Stimulated activated effector memory CD8-positive, alpha-beta T cell treated with anti-CD3 and anti-CD28 coated beads, Interleukin-12 subunit alpha, Interleukin-12 subunit beta, amount 100 ng/mL, for 72 hours (primary cell): ENCODE data around the gene ENTR1.

Source experiments
- ATAC-seq: fragments of 150-1000 bp; cut with Tn5 transposase; 2 replicates; pipeline ENCODE4 v1.10.0; 2021
- DNase-seq, 2 donors: peaks; one replicate each; pipeline ENCODE4 v3.0.0; 2021 to 2022; ENCODE audit warnings: low spot score in 2 of 2
- H3K27ac Mint-ChIP-seq: one replicate; pipeline ENCODE4 v1.8.0; 2022; ENCODE audit warnings: mild to moderate bottlenecking, mixed read lengths
- H3K36me3 Mint-ChIP-seq: one replicate; pipeline ENCODE4 v1.8.0; 2022; ENCODE audit warnings: mild to moderate bottlenecking, mixed read lengths
- H3K4me1 Mint-ChIP-seq: one replicate; pipeline ENCODE4 v1.8.0; 2022; ENCODE audit warnings: mixed read lengths
- H3K4me3 Mint-ChIP-seq: one replicate; pipeline ENCODE4 v1.8.0; 2022; ENCODE audit warnings: mild to moderate bottlenecking, mixed read lengths
- H3K9me3 Mint-ChIP-seq: one replicate; pipeline ENCODE4 v1.8.0; 2022; ENCODE audit warnings: mixed read lengths

Gene ENTR1

DNA sequence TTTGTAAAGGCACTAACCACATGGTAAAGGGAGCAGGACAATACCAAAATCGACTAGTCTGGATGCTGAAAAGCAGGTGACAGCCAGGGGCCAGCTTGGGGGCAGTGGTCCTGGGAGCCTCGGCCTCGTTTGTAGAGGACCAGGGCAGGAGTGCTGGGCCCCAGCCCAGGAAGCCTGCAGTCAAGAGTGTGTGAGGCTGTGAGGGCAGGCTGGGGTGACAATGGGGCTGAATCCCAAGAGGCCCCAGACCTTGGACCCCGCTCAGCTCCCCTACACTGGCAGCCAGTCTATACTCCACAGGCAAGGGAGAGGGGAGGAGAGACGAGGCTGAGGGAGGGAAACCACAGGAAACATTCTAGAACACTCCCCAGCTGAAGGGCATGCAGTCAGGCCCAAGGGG is 31.9 kb upstream of the ENTR1 start:
- H3K9me3 Mint-ChIP-seq: no peaks in the 10 kb centered on the region
- peaks cover 73% of the 10 kb centered on the region for H3K36me3 Mint-ChIP-seq

DNA sequence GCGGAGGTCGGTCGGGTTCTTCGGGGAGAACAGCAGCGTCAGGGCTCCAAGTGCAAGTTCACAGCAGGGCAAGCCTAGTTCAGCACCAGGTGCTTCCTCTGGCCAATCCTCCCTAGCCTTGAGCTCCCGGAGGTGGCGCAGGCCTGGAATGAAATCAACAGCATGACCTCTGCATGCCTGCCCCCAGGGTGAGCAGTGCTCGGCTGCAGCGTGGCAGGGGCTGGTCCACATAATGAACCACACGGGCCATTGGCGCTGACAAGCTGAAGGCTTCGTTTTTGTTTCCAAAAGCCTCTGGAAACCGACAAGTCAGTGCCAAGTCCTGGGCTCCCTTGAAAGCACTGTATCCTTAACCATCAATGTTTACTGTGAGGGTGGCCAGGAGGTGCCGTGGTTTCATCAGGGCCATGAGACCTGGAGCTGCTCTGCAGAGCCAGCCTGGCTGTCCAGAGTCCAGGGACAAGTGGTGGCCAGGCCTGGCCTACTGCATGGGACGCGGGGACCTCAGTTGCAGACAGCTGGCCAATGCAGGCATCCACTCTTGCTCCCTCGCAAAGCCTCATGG is 31.3 kb upstream of the ENTR1 start:
- DNase-seq (no peak), ATAC-seq (no peak)
- no peak overlapping the region for H3K4me3 Mint-ChIP-seq
- peaks cover 68% of the 10 kb centered on the region for H3K36me3 Mint-ChIP-seq
- no peaks in the 10 kb centered on the region for H3K9me3 Mint-ChIP-seq
- H3K4me1 Mint-ChIP-seq: peaks cover 9% of the 10 kb centered on the region
- no peak overlapping the region for H3K27ac Mint-ChIP-seq

More for the DNA sequence above, 31.9 kb upstream of the ENTR1 start:
- Mint-ChIP-seq H3K4me3 (no peak overlapping the region), H3K4me1 (peaks cover 4% of the 10 kb centered on the region), H3K27ac (no peak overlapping the region)
- no peak for ATAC-seq
- DNase-seq: no peak

DNA sequence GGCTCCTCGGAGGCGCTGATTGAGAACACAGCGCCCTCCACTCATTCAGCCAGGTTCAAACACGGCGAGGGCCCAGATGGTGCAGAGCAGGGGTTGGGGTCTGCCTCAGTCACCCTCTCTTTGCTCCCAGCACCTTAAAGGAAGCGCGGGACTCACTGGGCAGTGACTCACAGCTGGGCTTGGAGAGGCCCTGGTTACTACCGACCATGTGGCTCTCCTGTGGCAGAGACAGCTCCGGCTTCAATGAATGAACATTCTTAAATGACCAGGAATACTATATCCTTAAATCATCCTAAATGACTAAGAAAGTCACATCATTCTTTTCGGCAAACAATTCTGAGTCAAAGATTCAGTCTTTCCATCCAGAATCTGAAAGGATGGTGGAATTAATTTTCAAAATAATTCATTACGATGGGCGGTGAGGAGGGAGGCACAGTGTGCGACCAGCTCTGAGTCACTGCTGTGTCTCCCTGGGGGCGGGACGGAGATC is 30.8 kb upstream of the ENTR1 start:
- DNase-seq: no peak
- H3K4me1 Mint-ChIP-seq: peaks cover 14% of the 10 kb centered on the region

GRCh38 chr9:136439481-136440408 is 29.3 kb upstream of the ENTR1 start, which contains the start of gene INPP5E:
Gene INPP5E (minus strand): TSS chr9:136439845. CDS start chr9:136439419, 426 bp downstream.
- H3K4me1 Mint-ChIP-seq: peaks cover 25% of the 10 kb centered on the region
- peaks cover 53% of the 10 kb centered on the region for H3K36me3 Mint-ChIP-seq
- DNase-seq (peak; percentile 95 to 98), ATAC-seq (peak; percentile 88)
- H3K9me3 Mint-ChIP-seq: no peaks in the 10 kb centered on the region
- H3K4me3 Mint-ChIP-seq: peak within 1 kb of the TSS; percentile 79
- H3K27ac Mint-ChIP-seq: peak within 1 kb of the TSS; percentile 70

More for the DNA sequence above, 30.8 kb upstream of the ENTR1 start:
- H3K4me3 Mint-ChIP-seq: no peak overlapping the region
- peaks cover 63% of the 10 kb centered on the region for H3K36me3 Mint-ChIP-seq
- ATAC-seq: no peak
- H3K9me3 Mint-ChIP-seq: no peaks in the 10 kb centered on the region
- no peak overlapping the region for H3K27ac Mint-ChIP-seq

GRCh38 chr9:136438548-136439480 is 28.4 kb upstream of the ENTR1 start:
- Mint-ChIP-seq H3K9me3 (no peaks in the 10 kb centered on the region), H3K4me3 (peak overlapping the region; percentile 79), H3K27ac (peak overlapping the region; percentile 70), H3K36me3 (peaks cover 44% of the 10 kb centered on the region), H3K4me1 (peaks cover 25% of the 10 kb centered on the region)
- ATAC-seq (peak; percentile 81), DNase-seq (peak; percentile 51 to 85)

DNA sequence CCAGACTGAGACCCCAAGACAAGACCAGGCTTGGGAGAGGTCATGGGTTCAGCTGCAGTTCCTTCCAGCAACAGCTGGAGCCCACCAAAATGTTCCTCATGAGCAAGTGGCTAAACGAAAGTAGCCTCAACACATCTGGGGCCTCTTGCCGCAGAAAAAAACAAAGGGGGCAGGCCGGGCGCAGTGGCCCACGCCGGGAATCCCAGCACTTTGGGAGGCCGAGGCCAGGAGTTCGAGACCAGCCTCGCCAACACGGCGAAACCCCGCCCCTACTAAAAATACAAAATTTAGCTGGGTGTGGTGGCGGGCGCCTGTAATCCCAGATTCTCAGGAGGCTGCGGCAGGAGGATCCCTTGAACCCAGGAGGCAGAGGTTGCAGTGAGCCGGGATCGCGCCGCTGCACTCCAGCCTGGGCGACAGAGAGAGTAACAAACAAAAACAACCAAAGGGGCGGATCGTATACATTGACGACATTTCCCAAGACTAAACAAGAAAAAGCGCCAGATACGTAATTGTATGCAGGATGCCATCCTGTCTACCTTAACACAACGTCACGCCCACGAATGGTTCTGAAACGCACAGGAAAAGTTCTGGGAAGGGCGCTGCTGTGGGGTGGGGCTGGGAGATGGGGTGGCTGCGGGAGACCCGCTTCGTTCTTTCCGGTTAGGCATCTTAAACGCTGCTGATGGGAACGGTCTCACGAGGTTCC is 27.6 kb upstream of the ENTR1 start:
- peak overlapping the region; percentile 79 for H3K4me3 Mint-ChIP-seq
- no peak for DNase-seq
- peaks cover 36% of the 10 kb centered on the region for H3K36me3 Mint-ChIP-seq
- peak overlapping the region; percentile 70 for H3K27ac Mint-ChIP-seq
- no peaks in the 10 kb centered on the region for H3K9me3 Mint-ChIP-seq
- no peak for ATAC-seq
- peaks cover 25% of the 10 kb centered on the region for H3K4me1 Mint-ChIP-seq

GRCh38 chr9:136437430-136437829 is 27.0 kb upstream of the ENTR1 start:
- peak overlapping the region; percentile 79 for H3K4me3 Mint-ChIP-seq
- ATAC-seq (no peak), DNase-seq (no peak)
- H3K9me3 Mint-ChIP-seq: no peaks in the 10 kb centered on the region
- peak overlapping the region; percentile 80 for H3K27ac Mint-ChIP-seq
- H3K36me3 Mint-ChIP-seq: peaks cover 30% of the 10 kb centered on the region
- H3K4me1 Mint-ChIP-seq: peaks cover 25% of the 10 kb centered on the region

DNA sequence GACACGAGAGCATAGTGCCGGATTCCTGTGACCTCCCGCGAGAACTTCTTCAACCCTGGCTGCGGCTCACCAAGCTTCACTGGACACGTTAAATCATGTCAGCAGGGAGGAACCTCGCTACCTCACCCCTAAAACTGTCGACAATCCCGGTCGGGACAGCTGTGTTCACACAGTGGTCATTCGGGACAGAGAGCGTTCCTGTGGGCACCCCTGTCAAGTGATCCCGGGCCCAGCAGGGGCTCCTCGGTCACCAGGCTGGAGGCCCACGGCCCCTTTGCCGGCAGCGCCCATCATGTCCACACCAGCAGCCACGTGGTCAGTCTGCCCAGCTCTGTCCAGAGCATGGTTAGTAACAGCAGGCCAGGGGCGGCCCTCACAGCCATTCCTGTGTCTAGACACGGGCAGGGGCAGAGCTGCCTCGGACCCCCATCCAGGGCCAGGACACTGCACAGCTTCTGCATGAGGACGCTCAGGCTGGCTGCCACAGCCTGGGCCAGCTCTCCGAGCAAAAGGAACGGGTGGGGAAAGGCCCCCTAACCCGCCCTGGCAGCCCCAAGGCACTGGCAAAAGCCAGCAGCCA is 25.7 kb upstream of the ENTR1 start:
- H3K27ac Mint-ChIP-seq: peak overlapping the region; percentile 80
- DNase-seq (no peak), ATAC-seq (no peak)
- peak overlapping the region; percentile 79 for H3K4me3 Mint-ChIP-seq
- H3K9me3 Mint-ChIP-seq: no peaks in the 10 kb centered on the region
- H3K36me3 Mint-ChIP-seq: peaks cover 18% of the 10 kb centered on the region
- H3K4me1 Mint-ChIP-seq: peaks cover 25% of the 10 kb centered on the region

- DNase-seq (no peak), ATAC-seq (no peak)
- Mint-ChIP-seq H3K4me1 (peaks cover 25% of the 10 kb centered on the region), H3K27ac (no peak overlapping the region), H3K4me3 (no peak overlapping the region), H3K9me3 (no peaks in the 10 kb centered on the region), H3K36me3 (peaks cover 14% of the 10 kb centered on the region)
These were observed 24.3 kb upstream of the ENTR1 start for GRCh38 chr9:136434580-136435169.

GRCh38 chr9:136433849-136434579 is 23.6 kb upstream of the ENTR1 start:
- Mint-ChIP-seq H3K9me3 (no peaks in the 10 kb centered on the region), H3K36me3 (peaks cover 18% of the 10 kb centered on the region)

GRCh38 chr9:136433043-136433715 is 22.8 kb upstream of the ENTR1 start:
- Mint-ChIP-seq H3K27ac (no peak overlapping the region), H3K4me1 (peaks cover 25% of the 10 kb centered on the region), H3K36me3 (peaks cover 23% of the 10 kb centered on the region), H3K9me3 (no peaks in the 10 kb centered on the region), H3K4me3 (no peak overlapping the region)
- DNase-seq: no peak
- no peak for ATAC-seq

More at GRCh38 chr9:136433849-136434579, 23.6 kb upstream of the ENTR1 start:
- H3K4me3 Mint-ChIP-seq: no peak overlapping the region
- ATAC-seq (no peak), DNase-seq (no peak)
- H3K27ac Mint-ChIP-seq: no peak overlapping the region
- H3K4me1 Mint-ChIP-seq: peaks cover 25% of the 10 kb centered on the region

GRCh38 chr9:136432591-136432990 is 22.2 kb upstream of the ENTR1 start:
- no peak for ATAC-seq
- no peak for DNase-seq
- H3K4me3 Mint-ChIP-seq: no peak overlapping the region

More at GRCh38 chr9:136432591-136432990, 22.2 kb upstream of the ENTR1 start:
- Mint-ChIP-seq H3K4me1 (peaks cover 25% of the 10 kb centered on the region), H3K9me3 (no peaks in the 10 kb centered on the region), H3K27ac (no peak overlapping the region), H3K36me3 (peaks cover 23% of the 10 kb centered on the region)
